ENCODE measurements around the gene DMRTA2. TPM values are rescaled to one million over a fixed set of nuclear protein-coding genes. Genes with fewer than 3 reads are reported as not detected.

DMRTA2 gene
- total RNA-seq (under 1 TPM in 1 of 9 donors, not detected in 8; 0.10 TPM), polyA plus RNA-seq (not detected)
- long read RNA-seq, donor 1: 0 reads
- long read RNA-seq, donor 2: 0 reads
- long read RNA-seq, donor 3: 0 reads

GRCh38 chr1:50422946-50423669 lies at the start of gene DMRTA2:
DMRTA2 (minus strand) TSS chr1:50423443; CDS start chr1:50421536, 1,907 bp downstream.
- H3K27ac ChIP-seq: no peak within 1 kb of the TSS
- TF ChIP-seq POLR2A (IDR thresholded peaks at IDR 0.05) (no peak), CTCF (IDR thresholded peaks at IDR 0.05) (no peak)
- peaks cover 0 to 80% (median 40%) of the 10 kb centered on the region in 12 donors for H3K4me1 ChIP-seq
- intact Hi-C loops (cut with DNase I): no loop called here
- peak within 1 kb of the TSS; percentile 9 to 54 (median 38) for H3K4me3 ChIP-seq
- peaks cover 61 to 100% (median 98%) of the 10 kb centered on the region in 9 donors for H3K27me3 ChIP-seq
- no peaks in the 10 kb centered on the region for H3K9me3 ChIP-seq
- peak in 1 of 5 donors; percentile 57 for DNase-seq
- 1 to 4% (median 2%) methylated on average over 34 to 61 of the region's 61 CpGs for WGBS, 4 donors
- ATAC-seq: peak in 3 of 4 donors; percentile 27 to 53 (median 45)
- H3K36me3 ChIP-seq: no peaks in the 10 kb centered on the region

GRCh38 chr1:50471967-50472366 lies 48.7 kb upstream of the DMRTA2 start:
- H3K4me3 ChIP-seq: no peak overlapping the region
- ATAC-seq (no peak), DNase-seq (no peak)
- H3K36me3 ChIP-seq: peaks cover 0 to 48% (median 28%) of the 10 kb centered on the region in 9 donors
- H3K27me3 ChIP-seq: no peaks in the 10 kb centered on the region
- H3K9me3 ChIP-seq: no peaks in the 10 kb centered on the region
- H3K4me1 ChIP-seq: no peaks in the 10 kb centered on the region
- no peak overlapping the region for H3K27ac ChIP-seq
- 80 to 92% (median 87%) methylated on average over 3 of the region's 3 CpGs for WGBS, 4 donors
- intact Hi-C loops (cut with DNase I): no loop called here
- TF ChIP-seq POLR2A (IDR thresholded peaks at IDR 0.05) (no peak), CTCF (IDR thresholded peaks at IDR 0.05) (no peak)

DNA sequence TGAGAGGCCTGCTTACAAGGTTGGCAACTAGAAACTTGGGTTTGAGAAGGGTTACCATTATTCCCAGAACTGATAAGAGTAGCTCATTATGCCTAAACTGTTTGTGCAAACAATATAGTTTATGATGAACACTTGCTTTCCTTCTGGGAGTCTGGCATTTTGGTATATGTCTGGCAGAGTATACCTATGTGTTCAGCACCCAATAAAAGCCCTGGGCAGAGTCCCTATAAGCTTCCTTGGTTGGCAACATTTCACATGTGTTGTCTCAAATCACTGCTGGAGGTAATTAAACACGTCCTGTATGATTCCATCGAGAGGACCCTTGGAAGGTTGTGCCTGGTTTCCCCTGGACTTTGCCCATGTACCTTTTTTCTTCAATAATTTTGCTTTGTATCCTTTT lies 39.7 kb upstream of the DMRTA2 start:
- ATAC-seq: no peak
- no peaks in the 10 kb centered on the region for H3K9me3 ChIP-seq
- 94 to 98% (median 95%) methylated on average over 2 of the region's 2 CpGs for WGBS, 4 donors
- H3K36me3 ChIP-seq: peaks cover 0 to 39% (median 0%) of the 10 kb centered on the region in 9 donors
- no peak for TF ChIP-seq POLR2A (IDR thresholded peaks at IDR 0.05)
- H3K4me3 ChIP-seq: no peak overlapping the region
- H3K27ac ChIP-seq: no peak overlapping the region
- intact Hi-C loops (cut with DNase I): no loop called here
- DNase-seq: no peak
- peaks cover 0 to 4% (median 0%) of the 10 kb centered on the region in 12 donors for H3K4me1 ChIP-seq
- H3K27me3 ChIP-seq: no peaks in the 10 kb centered on the region

DNA sequence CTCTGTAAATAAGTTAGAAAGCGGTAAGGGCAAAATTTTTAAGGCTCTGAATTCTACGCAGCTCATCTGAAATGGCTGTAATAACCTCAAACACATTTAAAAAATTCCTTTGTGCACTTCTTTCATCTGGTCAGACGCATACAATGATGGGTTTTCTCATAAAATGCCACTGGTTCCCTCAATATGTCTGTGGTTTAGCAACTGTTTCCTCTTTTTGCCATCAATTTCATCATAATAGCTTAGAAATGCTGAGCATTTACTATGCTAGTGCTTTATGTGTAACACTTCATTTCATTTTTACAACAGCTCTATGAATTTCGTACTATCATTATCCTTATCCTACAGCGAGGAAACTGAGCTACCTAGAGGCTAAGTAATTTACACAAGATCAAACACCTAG lies 35.3 kb upstream of the DMRTA2 start:
- TF ChIP-seq POLR2A (IDR thresholded peaks at IDR 0.05) (no peak), CTCF (IDR thresholded peaks at IDR 0.05) (no peak)
- no peak overlapping the region for H3K4me3 ChIP-seq
- peak in 1 of 4 donors; percentile 22 for ATAC-seq
- no peaks in the 10 kb centered on the region for H3K9me3 ChIP-seq
- H3K36me3 ChIP-seq: peaks cover 0 to 21% (median 0%) of the 10 kb centered on the region in 9 donors
- no peak overlapping the region for H3K27ac ChIP-seq
- 92 to 96% (median 93%) methylated on average over 5 of the region's 5 CpGs for WGBS, 4 donors
- H3K4me1 ChIP-seq: peaks cover 0 to 4% (median 0%) of the 10 kb centered on the region in 12 donors
- intact Hi-C loops (cut with DNase I): no loop called here
- no peaks in the 10 kb centered on the region for H3K27me3 ChIP-seq
- DNase-seq: no peak

All from heart left ventricle (tissue), 16 donors.